HG03025 (cell line): ENCODE measurements around the gene TBL1X.
A peak's percentile ranks its signal among the peaks of the same experiment; 100 is the strongest.
"Not testable (repeated sequence)": the region's sequence is repeated elsewhere in the genome, so short reads cannot be mapped to it uniquely, and the experiment has no call there.

Experiments used
- ATAC-seq: cut with Tn5 transposase; IDR thresholded peaks from one replicate; pipeline ENCODE4 v1.9.1; 2021; ENCODE audit warnings: mild to moderate bottlenecking, moderate library complexity; ENCODE audit not compliant: unreplicated experiment, low FRiP score

The TBL1X gene

DNA sequence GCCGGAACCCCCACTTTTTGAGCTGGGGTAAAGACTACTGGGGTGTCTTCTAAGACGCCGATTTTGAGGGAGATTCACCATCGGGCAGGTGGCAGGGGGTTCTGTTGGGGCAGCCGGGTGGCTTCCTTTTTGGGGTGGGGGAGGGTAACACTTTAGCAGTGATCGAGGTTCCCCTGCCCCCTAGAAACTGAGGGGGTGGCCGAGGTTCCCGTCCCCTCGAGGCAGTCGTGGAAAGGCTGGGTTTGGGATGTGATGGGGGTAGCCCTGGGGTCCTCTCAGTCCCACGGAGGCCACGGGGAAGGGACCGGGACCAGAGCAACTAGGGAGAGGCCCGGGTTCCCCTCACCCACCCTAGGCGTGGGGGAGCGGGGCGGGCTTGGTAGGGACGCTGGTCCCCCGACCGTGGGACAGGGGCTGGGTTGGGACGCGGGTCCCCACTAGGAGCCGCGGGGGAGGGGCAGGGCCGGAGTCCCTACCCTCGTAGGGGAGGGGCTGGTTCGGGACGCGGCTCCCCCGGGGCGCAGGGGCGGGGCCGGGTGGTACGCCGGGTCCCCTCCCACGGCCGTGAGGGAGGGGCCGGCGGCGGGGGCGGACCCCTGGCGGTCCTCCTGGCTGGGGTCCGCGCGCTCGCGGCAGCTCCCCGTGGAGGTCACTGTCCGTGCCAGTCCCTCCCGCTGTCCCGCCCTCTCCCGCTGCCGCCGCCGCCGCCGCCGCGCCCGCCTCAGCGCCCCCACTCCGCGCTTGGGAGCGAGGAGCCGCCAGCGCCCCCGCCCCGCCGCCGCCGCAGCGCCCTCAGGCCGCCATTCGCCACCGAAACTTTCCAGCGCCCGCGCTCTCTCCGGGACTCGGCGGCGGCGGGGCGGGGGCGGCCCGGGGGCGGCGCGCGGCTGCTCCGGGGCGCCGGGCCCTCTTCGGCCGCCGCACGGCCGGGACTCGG is at the start of gene TBL1X:
Gene TBL1X (plus strand): TSS at position 624 of the 937 bp plus-strand sequence. CDS start 188,529 bp downstream, outside the sequence.
- ATAC-seq: peak; percentile 29

DNA sequence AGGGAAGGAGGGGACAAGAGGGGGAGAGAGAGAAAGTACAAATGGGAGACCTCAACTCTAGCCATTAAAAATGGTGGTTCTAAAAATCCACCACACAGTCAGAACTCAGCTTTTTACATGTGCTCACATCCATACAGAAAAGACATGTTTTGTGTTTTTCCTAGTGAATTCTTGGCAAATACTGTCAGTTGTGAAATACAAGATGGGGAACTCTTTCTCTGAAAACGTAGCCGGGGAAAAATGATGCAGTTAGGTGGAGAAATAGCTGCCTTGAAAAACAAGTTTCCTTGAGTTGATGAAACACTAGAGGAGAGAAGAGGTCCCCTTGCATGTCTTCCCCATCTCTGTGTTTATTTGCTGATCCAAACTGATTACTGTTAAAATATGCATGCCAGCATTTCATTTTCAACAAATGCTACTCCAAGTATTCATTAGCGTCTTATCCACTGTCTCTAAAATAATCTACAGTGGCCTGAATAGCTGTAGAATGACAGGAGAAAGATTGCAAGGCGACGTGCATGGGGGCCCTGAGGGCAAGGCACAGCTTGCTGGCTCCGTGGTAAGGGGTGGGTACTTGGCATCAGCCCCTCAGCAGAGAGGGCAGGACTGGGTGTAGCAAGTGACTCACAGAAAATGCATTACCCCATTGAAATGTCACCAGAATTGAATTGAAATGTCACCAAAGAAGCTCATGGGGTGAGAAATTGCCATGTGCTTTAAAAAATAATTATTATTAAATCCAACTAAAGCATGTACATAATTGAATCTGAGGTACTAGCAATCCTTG is 48.1 kb upstream of the TBL1X start:
- ATAC-seq: no peak

GRCh38 chrX:9418262-9418661 is 46.6 kb upstream of the TBL1X start:
- no peak for ATAC-seq

- ATAC-seq: no peak
Measured at GRCh38 chrX:9420275-9421265, 44.3 kb upstream of the TBL1X start.

- no peak for ATAC-seq
Measured at GRCh38 chrX:9429767-9430166, 35.1 kb upstream of the TBL1X start.

- ATAC-seq: no peak
Measured at GRCh38 chrX:9430346-9430921, 34.4 kb upstream of the TBL1X start.

DNA sequence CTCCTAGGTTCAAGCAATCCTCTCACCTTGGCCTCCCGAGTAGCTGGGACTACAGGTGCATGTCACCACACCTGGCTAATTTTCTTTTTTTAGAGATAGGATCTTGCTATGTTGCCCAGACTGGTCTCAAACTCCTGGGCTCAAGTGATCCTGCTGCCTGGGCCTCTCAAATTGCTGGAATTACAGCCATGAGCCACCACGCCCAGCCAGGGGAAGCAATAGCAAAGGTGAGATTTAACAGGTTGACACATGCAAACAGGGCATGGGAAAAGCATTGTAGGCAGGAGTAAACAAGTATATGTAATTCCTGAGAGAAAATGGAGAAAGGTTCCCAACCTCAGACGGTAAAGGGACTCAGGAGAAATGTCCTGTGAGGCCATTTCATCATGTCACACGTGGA is 33.6 kb upstream of the TBL1X start:
- no peak for ATAC-seq

DNA sequence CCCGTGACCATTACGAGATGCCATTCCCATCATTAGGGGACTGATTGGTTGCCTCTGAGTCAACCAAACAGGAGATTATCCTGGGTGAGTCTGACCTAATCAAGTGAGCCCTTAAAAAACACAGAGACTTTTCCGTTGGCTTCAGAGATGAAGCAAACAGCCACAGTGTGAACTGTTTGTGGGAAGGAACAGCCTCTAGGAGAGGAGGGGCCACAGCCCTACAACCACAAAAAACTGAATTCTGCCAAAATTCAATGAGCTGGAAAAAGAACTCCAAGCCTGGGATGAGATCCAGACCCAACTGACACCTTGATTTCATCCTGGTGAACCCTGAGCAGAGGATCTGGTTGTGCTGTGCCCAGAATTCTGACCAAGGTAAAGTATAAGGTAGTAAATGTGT is 31.3 kb upstream of the TBL1X start:
- no peak for ATAC-seq

DNA sequence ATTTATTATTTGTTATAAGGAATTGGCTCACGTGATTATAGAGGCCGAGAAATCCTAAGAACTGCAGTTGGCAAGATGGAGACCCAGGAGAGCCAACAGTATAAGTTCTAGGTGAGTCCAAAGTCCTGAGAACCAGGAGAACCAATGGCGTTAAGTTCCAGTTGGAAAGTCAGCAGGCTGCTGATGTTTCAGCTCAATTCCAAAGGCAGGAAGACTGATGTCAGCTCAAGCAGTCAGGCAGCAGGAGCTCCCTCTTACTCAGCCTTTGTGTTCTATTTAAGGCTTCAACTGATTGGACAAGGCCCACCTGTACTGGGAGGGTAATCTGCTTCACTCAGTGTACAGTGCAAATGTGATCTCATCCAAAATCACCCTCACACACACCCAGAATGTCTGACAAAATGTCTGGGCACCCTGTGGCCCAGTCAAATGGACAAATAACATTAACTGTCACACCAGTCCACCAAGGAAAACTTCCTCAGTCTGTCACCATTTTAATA is 30.8 kb upstream of the TBL1X start:
- no peak for ATAC-seq

- ATAC-seq: not testable (repeated sequence)
Measured at GRCh38 chrX:9435086-9435485, 29.8 kb upstream of the TBL1X start.

DNA sequence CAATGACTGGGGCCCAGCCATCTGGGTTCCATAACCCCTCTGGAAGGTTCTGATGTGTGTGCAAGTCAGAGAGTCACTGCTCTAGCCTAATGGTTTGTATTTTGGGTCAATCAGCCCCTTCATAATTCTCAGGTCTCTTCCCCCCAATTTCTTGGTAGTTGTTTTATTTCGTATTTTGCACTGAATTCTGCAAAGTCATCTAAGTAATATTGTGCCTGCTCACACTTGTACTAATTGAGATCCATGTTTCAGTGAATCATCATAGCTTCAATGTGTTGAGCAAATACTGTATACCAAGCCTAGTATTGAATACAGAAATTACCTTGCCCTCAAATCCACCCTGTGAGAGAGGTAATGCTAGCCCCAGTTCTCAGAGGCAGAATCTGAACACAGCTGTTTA is 28.0 kb upstream of the TBL1X start:
- no peak for ATAC-seq

DNA sequence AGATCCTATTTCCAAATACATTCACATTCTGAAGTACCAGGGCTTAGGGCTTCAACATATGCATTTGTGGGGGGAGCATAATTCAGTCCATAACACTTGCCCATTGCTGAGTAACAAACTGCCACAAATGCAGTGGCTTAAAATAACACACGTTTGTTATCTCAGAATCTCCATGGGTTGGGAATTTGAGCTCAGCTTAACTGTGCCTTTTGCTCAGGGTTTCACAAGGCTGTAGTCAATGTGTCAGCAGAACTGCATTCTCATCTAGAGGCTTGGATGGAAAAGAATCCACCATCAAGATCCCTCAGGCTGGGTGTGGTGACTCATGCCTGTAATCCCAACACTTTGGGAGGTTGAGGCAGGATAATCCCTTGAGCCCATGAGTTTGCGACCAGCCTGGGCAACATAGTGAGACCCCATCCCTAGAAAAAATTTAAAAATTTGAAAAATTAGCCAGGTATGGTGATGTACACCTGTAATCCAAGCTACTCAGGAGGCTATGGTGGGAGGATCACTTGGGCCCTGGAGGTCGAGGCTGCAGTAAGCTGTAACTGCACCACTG is 25.8 kb upstream of the TBL1X start:
- ATAC-seq: no peak

DNA sequence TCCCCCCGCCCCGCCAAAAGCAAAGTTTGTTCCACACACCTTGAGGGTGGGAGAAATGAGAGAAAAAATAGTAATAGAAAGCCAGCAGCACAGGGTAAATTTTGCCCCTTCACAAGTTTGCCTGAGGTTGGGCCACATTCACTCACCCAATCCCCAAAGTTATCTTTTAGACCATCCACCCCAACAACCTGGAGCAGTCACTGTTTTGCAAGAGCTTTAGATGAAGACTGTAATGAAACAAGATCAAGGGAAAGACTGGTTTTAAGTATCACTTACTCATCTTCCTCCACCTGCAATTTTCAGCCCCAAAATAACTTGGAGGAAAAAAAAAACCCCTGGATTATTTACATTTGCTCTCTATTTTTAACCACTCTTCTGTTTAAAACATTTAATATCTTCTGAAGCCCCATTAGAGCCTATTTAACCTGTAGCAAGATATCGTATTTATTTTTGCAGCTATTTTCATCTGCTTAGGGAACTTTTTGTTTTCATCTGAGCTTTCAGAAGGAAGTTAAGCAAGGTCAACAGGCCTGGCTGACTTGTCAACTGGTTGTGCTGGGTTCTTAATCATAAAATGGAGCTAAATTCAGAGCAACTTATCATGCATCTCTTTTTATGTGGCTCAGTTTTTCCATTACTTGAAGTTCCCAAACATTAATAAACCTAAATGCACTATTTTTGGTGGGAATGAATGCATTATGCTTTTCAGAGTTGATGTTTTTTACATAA is 24.6 kb upstream of the TBL1X start:
- no peak for ATAC-seq

GRCh38 chrX:9442056-9442455 is 22.8 kb upstream of the TBL1X start:
- ATAC-seq: no peak

GRCh38 chrX:9443327-9443726 is 21.5 kb upstream of the TBL1X start:
- ATAC-seq: no peak

- ATAC-seq: no peak
Measured at GRCh38 chrX:9447906-9448305, 17.0 kb upstream of the TBL1X start.

DNA sequence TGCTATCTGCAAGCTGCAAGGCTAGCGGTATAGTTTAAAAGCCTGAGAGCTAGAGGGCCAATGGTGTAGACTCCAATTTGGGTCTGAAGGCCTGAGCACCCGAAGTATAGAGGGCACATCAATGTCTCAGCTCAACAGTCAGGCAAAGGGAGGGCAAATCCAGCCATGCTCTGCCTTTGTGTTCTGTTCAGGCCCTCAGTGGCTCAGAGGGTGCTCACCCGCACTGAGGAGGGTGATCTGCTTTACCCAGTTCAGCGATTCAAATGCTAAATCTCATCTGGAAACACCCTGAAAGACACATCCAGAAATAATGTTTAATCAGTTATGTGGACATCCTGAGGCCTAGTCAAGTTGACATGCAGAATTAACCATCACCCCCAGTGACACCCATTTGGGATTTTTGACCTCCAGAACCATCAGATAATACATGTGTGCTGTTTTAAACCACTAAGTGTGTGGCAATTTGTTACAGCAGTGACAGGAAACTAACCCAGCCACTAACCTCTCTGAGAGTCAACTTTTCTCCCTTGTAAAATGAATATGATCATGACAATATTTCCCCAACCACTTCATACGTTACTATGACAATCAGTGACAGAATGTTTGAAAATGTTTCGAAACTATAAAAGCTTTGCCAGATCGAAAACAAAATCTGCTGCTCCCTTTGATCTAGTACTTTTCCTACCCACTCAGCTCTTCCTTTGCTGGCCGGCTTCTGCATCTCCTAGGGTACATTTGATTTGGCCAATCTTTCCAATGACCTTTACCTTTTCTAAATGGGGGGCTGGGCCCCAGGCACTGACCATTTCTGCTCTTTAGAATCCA is 8.4 kb upstream of the TBL1X start:
- ATAC-seq: no peak

DNA sequence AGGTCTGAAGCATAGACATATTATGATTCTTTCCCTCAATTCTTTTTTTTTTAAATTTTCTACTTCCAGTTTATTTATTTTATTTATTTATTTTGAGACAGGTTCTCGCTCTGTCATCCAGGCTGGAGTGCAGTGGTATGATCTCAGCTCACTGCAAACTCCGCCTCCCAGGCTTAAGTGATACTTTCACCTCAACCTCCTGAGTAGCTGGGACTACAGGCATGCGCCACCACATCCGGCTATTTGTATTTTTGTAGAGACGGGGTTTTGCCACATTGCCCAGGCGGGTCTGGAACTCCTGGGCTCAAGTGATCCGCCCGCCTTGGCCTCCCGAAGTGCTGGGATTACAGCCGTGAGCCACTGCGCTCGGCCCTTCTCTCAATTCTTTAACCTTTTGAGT is 6.8 kb upstream of the TBL1X start:
- ATAC-seq: not testable (repeated sequence)
